Progenitor cell of endocrine pancreas (in vitro differentiated cells): ENCODE measurements around the gene KIAA1614. TPM values are rescaled to one million over a fixed set of nuclear protein-coding genes. Genes with fewer than 3 reads are reported as not detected.

ENCODE experiments used
- DNase-seq: peaks from one replicate; pipeline ENCODE4 v3.0.0; 2021; ENCODE audit warnings: low spot score; ENCODE audit not compliant: unreplicated experiment
- H3K27ac Mint-ChIP-seq: 2 replicates; pipeline ENCODE4 v1.8.0; 2021; ENCODE audit warnings: mild to moderate bottlenecking, moderate library complexity, mixed read lengths
- H3K27me3 Mint-ChIP-seq: 2 replicates; pipeline ENCODE4 v1.8.0; 2021; ENCODE audit warnings: mixed read lengths
- H3K36me3 Mint-ChIP-seq: 2 replicates; pipeline ENCODE4 v1.8.0; 2022; ENCODE audit warnings: mixed read lengths; ENCODE audit not compliant: insufficient read depth
- H3K4me1 Mint-ChIP-seq: 2 replicates; pipeline ENCODE4 v1.8.0; 2021; ENCODE audit warnings: low read depth, mixed read lengths
- H3K4me3 Mint-ChIP-seq: 2 replicates; pipeline ENCODE4 v1.8.0; 2021; ENCODE audit warnings: low read depth, mild to moderate bottlenecking, moderate library complexity, mixed read lengths
- H3K9me3 Mint-ChIP-seq: 2 replicates; pipeline ENCODE4 v1.8.0; 2021; ENCODE audit warnings: low read depth, mixed read lengths
- CTCF ChIP-seq: fragments of 200-600 bp; sonication (generic); IDR thresholded peaks from one replicate; pipeline ENCODE4 v1.5.0; 2021; ENCODE audit warnings: antibody characterized with exemption, mild to moderate bottlenecking; ENCODE audit not compliant: unreplicated experiment
- long read RNA-seq: library from polyadenylated mRNA; unstranded; transcript quantifications from one replicate; pipeline ENCODE4 v2.0.0, GENCODE V29; 2020
- total RNA-seq: library from RNA; stranded (reverse); gene quantifications from 2 replicates; pipeline ENCODE4 v1.2.1, GENCODE V29; 2021

KIAA1614 gene
- 2.1 and 2.5 TPM in 2 replicates for total RNA-seq
- long read RNA-seq, partial matches to known transcripts, result 0 of 2 reads
- long read RNA-seq, other reads (novel, unspliced or antisense), result 2 of 2 reads

- Mint-ChIP-seq H3K27me3 (peaks cover 47% of the 10 kb centered on the region), H3K4me1 (peaks cover 17% of the 10 kb centered on the region), H3K9me3 (no peaks in the 10 kb centered on the region), H3K36me3 (no peaks in the 10 kb centered on the region), H3K27ac (peak within 1 kb of the TSS; percentile 56), H3K4me3 (peak within 1 kb of the TSS; percentile 71)
- no peak for TF ChIP-seq CTCF
- no peak for DNase-seq
Observed at GRCh38 chr1:180912801-180913565, at the start of gene KIAA1614. TSS of gene KIAA1614 (plus strand) at chr1:180912897. CDS start at chr1:180913244, 347 bp downstream.

- no peak overlapping the region for H3K4me3 Mint-ChIP-seq
- no peak for DNase-seq
- H3K27ac Mint-ChIP-seq, result no peak overlapping the region
- H3K27me3 Mint-ChIP-seq, result no peaks in the 10 kb centered on the region
- H3K4me1 Mint-ChIP-seq, result peaks cover 8% of the 10 kb centered on the region
- H3K36me3 Mint-ChIP-seq, result peaks cover 10% of the 10 kb centered on the region
- TF ChIP-seq CTCF, result peak; percentile 82
- no peaks in the 10 kb centered on the region for H3K9me3 Mint-ChIP-seq
Observed at GRCh38 chr1:180863158-180863775, 49.4 kb upstream of the KIAA1614 start.

- DNase-seq, result no peak
- peaks cover 8% of the 10 kb centered on the region for H3K4me1 Mint-ChIP-seq
- H3K9me3 Mint-ChIP-seq, result no peaks in the 10 kb centered on the region
- H3K27ac Mint-ChIP-seq, result peak overlapping the region; percentile 84
- peak; percentile 59 for TF ChIP-seq CTCF
- H3K4me3 Mint-ChIP-seq, result no peak overlapping the region
- H3K36me3 Mint-ChIP-seq, result peaks cover 6% of the 10 kb centered on the region
- H3K27me3 Mint-ChIP-seq, result no peaks in the 10 kb centered on the region
Observed at GRCh38 chr1:180881806-180882509, 30.7 kb upstream of the KIAA1614 start.

GRCh38 chr1:180884588-180885300 is 28.0 kb upstream of the KIAA1614 start:
- no peak for DNase-seq
- Mint-ChIP-seq H3K27me3 (no peaks in the 10 kb centered on the region), H3K36me3 (peaks cover 8% of the 10 kb centered on the region), H3K4me1 (peaks cover 8% of the 10 kb centered on the region), H3K9me3 (no peaks in the 10 kb centered on the region), H3K27ac (no peak overlapping the region), H3K4me3 (no peak overlapping the region)
- TF ChIP-seq CTCF, result no peak

- no peak for DNase-seq
- peaks cover 8% of the 10 kb centered on the region for H3K4me1 Mint-ChIP-seq
- H3K27me3 Mint-ChIP-seq, result no peaks in the 10 kb centered on the region
- no peak for TF ChIP-seq CTCF
- no peak overlapping the region for H3K27ac Mint-ChIP-seq
- no peaks in the 10 kb centered on the region for H3K9me3 Mint-ChIP-seq
- H3K36me3 Mint-ChIP-seq, result peaks cover 8% of the 10 kb centered on the region
- no peak overlapping the region for H3K4me3 Mint-ChIP-seq
Observed at GRCh38 chr1:180886338-180886737, 26.4 kb upstream of the KIAA1614 start.
